ENCODE measurements around the gene ARL5C.

The ARL5C gene

GRCh38 chr17:39107973-39108372 lies 58.0 kb downstream of the ARL5C start:
- no peak for TF ChIP-seq CTCF (IDR thresholded peaks at IDR 0.05)

- no peak for TF ChIP-seq CTCF (IDR thresholded peaks at IDR 0.05)
Observed at GRCh38 chr17:39107155-39107554, 58.8 kb downstream of the ARL5C start.
